ENCODE results near the gene CREG2.
"Not testable (repeated sequence)": the region's sequence is repeated elsewhere in the genome, so short reads cannot be mapped to it uniquely, and the experiment has no call there.

Gene CREG2

DNA sequence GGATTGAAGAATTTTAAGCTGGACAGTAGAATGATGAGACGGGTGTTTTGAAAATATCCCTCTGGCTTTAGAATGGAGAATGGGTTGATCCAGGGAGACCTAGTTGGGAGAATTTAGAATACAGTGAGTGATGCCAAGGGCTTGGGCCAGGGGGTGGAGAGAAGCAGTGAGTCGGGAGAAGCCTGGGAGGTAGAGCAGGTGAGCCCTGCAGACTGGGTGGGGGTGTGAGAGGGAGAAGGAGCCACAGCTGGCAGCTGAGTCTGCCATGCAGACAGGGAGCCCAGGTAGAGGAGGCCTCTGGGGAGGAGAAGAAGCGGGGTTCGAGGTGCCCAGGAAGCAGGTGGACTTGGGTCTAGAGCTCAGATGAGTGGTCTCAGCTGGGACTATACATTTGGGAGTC lies 18.2 kb downstream of the CREG2 start:
- no peak for DNase-seq

DNA sequence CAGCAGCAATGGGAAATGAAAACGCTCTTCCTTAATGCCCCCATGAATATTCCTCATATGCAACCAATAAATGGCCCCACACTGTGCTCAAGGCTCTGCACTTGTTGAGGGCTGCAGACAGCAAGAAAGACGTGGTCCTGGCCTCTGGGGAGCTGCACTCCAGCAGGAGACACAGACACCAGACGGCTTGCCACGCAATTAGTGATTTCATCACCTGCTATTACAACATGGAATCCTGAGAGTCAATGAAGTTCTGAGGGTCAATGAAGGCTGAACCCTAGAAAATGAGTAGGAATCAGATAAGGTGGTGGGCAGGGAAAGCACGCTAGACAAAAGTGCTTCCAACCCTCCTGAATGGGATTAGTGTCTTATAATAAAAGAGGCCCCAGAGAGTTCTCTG lies 18.9 kb downstream of the CREG2 start:
- no peak for DNase-seq

DNA sequence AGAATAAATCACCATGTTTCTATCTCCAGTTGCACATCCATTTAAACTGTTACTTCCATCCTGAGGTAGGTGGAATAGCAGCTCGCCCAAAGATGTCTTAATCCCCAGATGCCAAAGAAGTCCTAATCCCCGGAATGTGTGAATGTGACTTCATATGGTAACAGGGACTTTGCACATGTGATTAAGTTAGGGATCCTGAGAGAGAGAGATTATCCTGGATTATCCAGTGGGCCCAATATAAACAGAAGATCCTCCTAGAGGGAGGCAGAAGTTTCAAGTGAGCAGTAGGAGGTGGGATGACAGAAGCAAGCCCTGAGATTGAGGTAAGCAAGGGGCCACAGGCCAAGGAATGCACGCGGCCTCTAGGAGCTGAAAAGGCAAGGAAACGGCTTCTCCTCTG lies 19.8 kb downstream of the CREG2 start:
- no peak for DNase-seq

DNA sequence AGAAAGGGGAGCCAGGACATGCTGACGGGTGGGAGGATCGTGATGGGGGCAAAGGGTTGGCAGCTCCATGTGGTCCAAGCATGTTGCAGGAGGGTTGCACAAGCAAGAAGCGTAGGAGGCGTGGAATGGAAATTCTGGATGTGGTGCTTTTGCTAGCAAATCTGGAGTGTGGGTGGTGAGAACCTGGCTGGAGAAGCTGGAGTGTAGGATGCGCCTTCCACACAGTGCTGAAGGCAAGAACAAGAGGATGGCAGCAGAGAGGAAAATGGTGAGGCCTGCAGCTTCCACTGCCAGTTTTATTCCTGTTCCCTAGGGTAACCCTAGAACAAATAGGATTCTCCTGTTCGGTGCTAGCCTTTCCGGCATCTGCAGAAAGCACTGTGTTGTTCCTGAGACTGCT lies 22.4 kb downstream of the CREG2 start:
- DNase-seq, result no peak

- DNase-seq, result no peak
Measured at GRCh38 chr2:101362777-101363176, 24.5 kb downstream of the CREG2 start.

GRCh38 chr2:101362316-101362715 lies 25.0 kb downstream of the CREG2 start:
- no peak for DNase-seq

GRCh38 chr2:101361522-101361921 lies 25.8 kb downstream of the CREG2 start:
- no peak for DNase-seq

DNA sequence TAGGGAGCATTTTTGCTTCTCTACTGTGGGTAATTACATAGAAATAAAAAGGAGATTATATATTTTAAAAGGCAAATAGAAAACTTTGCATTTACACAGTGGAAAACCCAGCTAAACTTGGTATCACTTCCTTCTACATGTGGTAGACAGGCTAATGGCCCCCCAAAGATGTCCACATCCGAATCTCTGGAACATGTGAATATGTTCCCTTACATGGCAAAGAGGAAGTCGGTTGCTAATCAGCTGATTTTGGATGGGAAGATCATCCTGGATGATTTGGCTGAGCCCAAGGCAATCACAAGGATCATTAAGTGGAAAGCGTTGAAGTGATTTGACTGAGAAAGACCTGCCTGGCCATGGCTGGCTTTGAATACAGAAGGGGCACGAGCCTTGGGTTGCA lies 26.2 kb downstream of the CREG2 start:
- no peak for DNase-seq

GRCh38 chr2:101360232-101360631 lies 27.1 kb downstream of the CREG2 start:
- DNase-seq, result no peak

DNA sequence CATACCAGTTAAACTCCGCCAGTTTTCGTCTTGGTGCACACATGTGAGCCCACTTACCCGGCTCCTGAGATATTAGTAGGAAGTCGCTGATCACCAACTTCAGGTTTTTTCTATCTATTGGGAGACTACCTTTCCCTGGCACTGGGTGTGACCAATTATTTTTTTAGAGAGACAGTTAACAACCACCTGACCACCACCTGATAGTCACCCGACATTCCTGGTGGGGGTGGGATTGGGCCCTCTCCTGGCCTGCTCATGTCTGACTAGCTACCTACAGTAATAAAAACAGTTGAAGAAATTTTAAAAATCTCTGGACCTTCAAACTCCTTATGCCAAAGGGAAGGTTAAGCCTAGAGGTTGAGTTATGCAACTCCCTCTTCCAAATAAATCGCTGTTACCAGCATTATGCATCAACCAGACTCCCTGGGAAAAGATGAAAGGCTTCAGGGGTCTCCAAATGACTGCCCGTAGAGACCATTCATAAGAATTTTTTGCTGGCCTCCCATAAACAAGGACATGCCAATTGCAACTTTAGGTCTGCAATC lies 27.8 kb downstream of the CREG2 start:
- no peak for DNase-seq

GRCh38 chr2:101357376-101357775 lies 29.9 kb downstream of the CREG2 start:
- DNase-seq, result no peak

DNA sequence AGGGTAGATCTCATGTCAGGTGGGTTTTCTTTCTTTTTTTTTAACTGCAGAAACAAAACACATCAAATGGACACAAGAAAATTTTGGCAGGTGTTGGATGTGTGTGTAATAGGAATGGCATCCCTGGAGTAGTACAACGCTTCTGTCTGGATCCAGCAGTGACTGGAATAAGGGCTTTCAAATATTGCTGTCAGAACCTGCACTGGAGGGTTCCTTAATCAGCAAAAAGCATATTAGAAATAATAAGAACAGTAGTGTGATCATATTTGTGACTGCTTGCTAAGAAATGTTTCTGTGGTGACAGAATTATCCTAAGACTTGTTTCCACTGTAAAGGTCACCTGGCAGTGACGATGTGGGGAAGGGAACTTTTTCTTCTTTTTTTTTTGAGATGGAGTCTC lies 30.8 kb downstream of the CREG2 start:
- DNase-seq, result no peak

DNA sequence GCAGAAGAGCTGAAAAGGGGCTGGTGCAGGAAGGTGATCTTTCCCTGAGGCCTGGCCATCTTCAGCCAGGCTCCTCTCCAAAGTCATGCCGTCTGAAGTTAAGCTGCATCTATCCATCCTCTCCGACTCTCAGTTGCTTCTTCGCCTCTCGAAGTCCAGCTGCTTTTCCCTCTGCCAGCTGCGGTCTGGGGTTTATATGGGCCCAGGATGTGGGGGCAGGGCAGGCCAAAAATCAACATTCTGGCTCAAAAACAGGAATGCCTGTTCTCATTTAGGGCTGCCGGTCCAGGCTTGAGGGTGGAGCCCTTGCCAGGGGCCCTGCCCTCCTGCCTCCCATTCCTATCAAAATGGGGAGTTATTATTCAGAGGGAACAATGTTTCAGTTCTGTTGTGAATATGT lies 31.2 kb downstream of the CREG2 start:
- DNase-seq, result no peak

DNA sequence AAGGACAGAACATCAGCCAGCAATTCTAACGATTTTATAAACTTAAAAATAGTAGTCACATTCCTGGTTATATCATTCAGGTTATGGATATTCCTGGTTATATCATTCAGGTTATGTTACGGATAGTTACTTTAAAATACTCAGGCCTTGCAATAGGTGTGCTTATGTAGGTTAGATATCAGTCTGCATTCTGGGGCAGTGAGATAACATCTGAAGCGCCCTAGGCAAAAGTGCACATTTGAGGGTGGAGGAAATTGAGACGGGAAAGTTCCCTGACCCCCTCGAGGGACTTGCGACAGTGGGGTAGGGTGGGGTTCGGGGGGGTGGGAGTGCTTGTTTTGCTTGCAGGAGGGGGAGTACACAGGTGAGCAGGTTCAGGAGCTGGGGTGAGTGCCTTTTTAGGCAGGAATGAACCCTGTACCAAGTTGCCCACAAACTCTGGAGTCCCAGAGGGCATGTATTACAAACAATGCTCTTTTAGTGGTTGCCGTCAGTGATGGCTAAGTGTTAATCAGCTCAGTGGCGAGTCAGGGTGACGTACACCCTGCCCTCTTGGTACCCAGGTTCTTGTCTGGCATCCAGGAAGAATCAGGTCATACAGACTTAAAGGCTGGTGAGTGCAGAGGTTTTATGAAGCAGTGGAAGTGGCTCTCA lies 31.8 kb downstream of the CREG2 start:
- no peak for DNase-seq

DNA sequence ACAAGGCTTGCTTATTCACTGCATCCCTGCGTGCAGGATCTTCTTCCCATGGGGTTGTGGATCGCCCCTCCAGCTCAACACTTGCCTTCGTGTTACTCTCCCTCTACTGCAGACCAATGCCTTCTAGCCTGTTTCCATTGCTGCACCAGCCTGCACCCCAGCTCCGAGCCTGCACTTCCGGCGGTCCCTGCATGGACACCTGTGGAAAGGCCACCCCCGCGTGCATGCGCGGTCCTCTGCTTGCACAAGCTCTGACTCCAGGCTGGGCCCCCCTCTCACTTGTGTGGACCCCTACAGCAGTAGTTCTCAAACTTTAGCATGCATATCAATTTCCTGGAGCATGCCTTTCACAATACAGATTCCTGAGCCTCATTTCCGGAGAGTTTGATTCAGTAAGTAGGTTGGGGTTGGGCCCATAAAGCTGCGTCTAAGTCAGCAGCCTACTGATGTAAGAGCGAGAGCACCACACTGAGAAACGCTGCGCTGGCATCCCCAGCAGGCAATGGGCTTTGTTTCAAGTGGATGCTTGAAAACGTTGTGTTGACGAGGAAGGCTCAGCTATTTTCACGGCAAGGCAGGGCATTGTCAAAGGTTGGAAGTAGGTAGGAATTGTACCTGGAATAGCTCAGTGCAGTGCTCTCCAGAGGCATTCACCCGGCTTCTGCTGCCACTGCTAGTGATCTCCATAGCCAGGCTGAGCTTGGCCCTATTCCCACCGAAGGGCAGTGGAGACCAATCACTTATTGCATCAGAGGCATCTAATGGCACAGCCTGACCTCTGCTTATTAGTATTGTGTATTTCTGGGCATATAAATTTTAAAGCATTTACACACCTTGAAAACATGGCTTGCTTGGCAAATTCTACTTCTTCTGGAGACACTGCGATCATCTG lies 32.6 kb downstream of the CREG2 start:
- no peak for DNase-seq

GRCh38 chr2:101352631-101353030 lies 34.7 kb downstream of the CREG2 start:
- not testable (repeated sequence) for DNase-seq

DNA sequence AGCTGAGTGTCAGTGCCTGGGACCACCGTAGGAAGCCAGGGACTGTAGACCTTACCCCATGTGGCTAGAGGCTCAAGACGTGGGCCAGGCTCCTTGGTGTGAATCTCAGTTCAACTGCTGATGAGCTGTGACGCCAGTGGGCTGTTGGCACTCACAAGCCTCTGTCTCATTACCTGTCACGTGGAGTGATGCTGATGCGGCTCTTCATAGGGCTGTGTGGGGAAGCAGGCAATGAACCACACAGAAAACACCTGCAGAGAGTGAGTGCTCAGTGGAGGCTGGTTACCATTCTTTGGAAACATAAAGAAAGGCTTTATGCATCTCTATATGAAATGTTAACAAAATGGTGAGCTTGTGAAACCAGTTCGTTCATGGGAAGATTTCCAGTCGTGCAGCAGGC lies 36.1 kb downstream of the CREG2 start:
- no peak for DNase-seq

GRCh38 chr2:101349893-101350662 lies 37.2 kb downstream of the CREG2 start:
- DNase-seq, result no peak

GRCh38 chr2:101348883-101349282 lies 38.4 kb downstream of the CREG2 start:
- DNase-seq, result no peak

- DNase-seq, result no peak
Measured at GRCh38 chr2:101346909-101347308, 40.4 kb downstream of the CREG2 start.

GRCh38 chr2:101344137-101344536 lies 43.2 kb downstream of the CREG2 start:
- no peak for DNase-seq

DNA sequence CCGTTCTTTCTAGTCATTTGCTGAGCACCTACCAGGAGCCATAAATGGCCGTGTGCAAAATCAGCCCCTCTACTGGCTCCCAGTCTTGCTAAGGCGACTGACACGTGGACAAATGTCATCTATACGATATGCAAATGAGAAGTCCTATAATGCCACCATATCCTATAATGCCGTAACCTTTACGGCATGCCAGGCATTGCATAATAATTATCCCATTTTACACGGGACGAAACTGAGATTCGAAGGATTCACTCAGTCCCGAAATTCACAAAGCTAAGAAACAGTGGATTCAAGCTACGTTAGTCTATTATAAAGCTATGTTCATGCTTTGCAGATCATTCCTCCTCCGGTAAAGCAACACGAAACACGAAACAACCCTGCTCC lies 44.7 kb downstream of the CREG2 start:
- no peak for DNase-seq

GRCh38 chr2:101341901-101342624 lies 45.2 kb downstream of the CREG2 start:
- peak; percentile 35 to 68 (median 59) for DNase-seq
